ENCODE results near the gene FGFR1OP2.
"Not testable (repeated sequence)": the region's sequence is repeated elsewhere in the genome, so short reads cannot be mapped to it uniquely, and the experiment has no call there.

FGFR1OP2 gene

GRCh38 chr12:26948309-26948708 is 10.0 kb downstream of the FGFR1OP2 start:
- no peak for DNase-seq

GRCh38 chr12:26953447-26953846 is 15.2 kb downstream of the FGFR1OP2 start:
- DNase-seq, result no peak

GRCh38 chr12:26954027-26954426 is 15.8 kb downstream of the FGFR1OP2 start:
- no peak for DNase-seq

DNA sequence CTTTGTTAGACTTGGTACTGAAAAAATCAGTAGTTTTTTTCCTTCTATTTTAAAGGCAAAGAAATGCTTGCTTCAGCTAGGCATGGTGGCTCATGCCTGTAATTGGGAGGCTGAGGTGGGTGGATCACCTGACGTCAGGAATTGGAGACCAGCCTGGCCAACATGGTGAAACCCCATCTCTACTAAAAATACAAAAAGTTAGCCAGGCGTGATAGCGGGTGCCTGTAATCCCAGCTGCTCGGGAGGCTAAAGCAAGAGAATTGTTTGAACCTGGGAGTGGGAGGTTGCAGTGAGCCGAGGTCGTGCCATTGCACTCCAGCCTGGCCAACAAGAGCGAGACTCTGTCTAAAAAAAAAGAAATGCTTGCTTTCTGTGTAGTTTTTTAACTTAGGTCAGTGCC is 23.1 kb downstream of the FGFR1OP2 start:
- DNase-seq, result not testable (repeated sequence)

DNA sequence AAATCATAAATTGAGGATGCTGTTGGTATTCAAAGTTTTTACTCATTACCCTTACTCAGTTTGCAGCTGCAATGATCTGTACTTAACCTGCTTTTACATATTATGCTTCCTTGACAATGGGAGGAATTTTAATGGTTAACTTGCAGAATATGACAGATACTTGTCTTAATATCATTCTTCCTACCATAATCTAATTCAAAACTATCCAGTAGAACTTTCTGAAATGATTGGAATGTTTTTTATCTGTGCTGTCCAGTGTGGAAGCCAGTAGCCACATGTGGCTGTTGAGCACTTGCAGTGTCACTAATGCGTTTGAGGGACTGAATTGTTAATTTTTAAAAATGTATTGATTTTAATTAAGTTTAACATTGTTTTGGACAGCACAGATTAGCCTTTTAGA is 23.5 kb downstream of the FGFR1OP2 start:
- no peak for DNase-seq

DNA sequence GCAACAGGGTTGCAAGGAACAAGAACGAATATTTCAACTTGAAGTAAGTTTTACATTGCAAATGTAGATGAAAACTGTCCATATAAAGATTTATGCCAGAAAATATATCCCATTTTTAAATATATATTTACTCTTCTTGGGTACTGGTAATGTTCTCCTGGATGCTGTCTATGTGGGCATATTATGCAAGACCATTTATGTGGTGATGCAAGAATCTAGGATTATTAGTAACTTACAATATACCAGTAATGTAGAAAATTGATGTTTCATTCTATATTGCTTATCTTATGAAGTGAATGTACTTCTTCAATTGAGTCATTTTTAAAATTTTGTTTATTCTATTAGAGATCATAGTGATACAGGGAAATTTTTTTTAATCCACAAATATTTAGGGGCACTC is 25.1 kb downstream of the FGFR1OP2 start:
- no peak for DNase-seq

GRCh38 chr12:26966842-26967241 is 28.6 kb downstream of the FGFR1OP2 start:
- no peak for DNase-seq

DNA sequence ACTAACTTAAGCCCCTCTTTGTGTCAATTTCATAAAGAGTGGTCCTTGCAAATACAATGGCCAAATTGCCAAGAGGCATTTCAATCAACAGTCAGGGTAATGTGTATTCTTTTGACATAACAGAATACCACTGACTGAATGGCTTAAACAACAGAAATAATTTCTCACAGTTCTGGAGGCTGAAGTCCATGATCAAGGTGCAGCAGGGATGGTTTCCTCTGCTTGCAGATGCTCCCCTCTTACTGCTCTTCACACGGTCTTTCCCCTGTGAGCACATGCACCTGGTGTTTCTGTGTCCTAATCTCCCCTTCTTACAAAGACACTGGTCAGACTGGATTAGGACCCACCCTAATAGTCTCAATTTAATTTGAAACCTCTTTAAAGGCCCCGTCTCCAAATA is 31.9 kb downstream of the FGFR1OP2 start:
- DNase-seq, result no peak

DNA sequence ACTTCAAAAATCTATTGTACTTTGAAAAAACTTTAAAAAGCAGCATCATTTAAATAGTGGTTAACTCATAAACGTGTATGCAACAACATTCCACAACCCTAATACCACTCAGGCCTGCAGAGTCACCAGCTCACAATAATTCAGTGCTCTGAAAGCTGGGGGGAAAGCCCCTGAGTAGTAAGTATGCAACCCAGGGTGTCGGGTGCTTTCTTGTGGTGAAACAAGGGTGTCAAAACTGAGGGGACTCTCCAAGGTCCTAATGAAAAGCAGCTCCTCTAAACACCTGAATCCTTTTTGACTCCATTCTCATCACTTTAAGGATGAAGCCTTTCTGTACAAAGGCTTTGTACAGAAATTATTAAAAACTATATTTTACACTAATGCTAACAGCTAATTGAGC is 33.7 kb downstream of the FGFR1OP2 start:
- no peak for DNase-seq

GRCh38 chr12:26976687-26977086 is 38.4 kb downstream of the FGFR1OP2 start:
- DNase-seq, result no peak

- no peak for DNase-seq
These were observed 40.5 kb downstream of the FGFR1OP2 start for GRCh38 chr12:26978801-26979200.

GRCh38 chr12:26979733-26980132 is 41.5 kb downstream of the FGFR1OP2 start:
- no peak for DNase-seq

DNA sequence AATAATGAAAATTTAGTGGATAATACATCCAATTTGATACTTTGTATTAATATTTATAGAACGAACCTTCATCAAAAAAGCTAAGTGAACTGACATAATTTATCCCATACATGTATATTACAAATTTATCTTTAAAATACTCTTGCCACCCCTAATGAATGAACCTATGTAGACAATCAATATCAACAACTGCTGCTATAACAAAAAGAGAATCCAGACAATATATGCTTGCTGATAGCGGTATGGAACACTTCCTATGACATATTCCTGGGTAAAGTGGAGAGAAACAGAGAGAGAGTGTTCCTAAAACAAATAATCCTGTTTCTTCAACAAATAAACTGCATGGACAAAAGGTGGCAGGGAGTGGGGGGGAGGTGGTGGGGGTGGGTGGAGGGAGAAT is 44.6 kb downstream of the FGFR1OP2 start:
- no peak for DNase-seq

DNA sequence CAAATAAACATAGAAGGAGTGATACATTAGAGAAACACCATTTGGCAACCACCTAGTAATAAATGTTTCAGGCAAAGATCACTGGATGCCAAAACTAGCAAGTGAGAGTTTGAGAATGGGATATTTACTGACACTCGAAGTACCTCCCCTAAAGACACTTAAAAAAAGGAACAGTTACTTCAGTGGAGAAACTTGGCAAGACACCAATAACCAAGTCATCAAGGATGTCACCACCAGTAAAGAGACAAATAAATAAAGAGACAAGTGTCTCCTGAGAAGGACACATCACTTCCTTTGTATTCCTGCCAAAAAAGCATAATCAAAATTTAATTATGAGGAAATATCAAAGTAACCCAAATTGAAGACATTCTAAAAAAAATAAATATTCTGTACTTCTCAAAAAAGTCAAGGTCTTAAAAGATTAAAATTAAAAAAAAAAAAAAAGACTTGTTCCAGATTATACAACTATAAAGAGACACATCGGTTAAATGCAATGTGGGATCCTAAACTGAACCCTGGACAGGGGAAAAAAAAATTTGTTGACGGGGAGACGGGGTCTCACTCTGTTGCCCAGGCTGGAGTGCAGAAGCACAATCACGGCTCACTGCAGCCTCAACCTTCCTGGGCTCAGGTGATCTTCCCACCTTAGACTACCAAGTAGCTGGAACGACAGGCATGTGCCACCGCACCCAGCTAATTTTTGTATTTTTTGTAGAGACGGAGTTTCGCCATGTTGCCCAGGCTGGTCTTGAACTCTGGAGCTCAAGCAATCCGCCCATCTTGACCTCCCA is 49.6 kb downstream of the FGFR1OP2 start:
- no peak for DNase-seq

DNA sequence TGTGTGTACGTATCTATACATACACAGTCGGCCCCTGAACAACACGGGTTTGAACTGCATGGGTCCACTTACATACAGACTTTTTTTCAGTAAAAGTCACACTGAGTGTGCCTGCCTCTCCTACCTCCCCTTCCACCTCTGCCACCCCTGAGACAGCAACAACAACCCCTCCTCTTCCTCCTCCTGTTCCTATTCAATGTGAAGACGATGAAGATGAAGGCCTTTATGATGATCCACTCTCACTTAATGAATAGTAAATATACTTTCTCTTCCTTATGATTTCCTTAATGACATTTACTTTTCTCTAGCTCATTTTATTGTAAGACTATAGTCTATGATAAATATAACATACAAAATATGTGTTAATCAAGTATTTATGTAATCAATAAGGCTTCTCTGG is 50.4 kb downstream of the FGFR1OP2 start:
- no peak for DNase-seq

DNA sequence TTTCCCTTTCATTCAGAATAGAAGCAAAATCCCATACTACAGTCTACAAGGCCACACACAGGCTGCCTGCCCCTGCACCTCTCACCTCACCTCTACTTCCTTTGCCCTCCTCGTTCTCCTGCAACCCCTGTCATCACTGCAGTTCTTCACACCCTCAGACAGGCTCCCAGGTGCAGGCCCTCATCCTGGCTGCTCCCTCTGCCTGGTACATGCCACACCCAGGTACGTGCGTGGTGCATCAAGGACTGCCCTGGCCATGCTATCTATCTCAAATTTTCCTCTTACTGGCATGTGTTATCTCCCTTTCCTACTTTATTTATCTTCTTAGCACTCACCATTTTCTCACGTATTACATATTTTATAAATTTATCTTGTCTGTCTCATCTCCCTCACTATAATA is 51.6 kb downstream of the FGFR1OP2 start:
- no peak for DNase-seq

DNA sequence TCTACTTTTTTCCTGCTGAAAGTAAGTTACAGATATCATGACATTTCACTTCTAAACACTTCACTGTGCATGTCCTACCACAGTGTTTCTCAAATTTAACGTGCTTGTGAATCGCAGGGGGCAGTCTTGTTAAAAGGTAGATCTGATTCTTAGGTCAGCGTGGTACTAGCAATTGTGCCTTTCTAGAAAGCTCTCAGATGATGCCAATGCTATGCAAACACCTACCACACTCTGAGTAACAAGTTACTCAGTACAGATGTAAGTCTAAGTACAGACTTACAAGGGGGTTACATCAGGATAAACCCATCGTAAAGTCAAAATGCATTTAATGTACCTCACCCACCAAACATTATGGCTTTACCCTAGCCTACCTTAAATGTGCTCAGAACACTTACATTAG is 53.6 kb downstream of the FGFR1OP2 start:
- DNase-seq, result no peak

DNA sequence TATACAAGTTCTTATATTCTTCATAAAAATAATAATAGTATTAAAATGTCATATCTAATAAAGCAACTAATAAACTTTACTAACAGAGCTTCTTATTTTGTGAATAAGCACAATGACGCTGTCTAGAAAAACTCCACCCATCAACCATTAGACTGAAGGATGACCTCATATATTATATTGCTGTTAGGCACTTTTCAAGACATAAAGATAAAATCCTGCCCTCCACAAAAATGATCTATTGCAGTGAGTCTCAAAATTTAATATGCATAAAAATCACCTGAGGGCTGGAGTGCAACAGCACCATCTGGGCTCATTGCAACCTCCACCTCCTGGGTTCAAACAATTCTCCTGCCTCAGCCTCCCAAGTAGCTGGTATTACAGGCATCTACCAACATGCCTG is 55.8 kb downstream of the FGFR1OP2 start:
- DNase-seq, result no peak

- DNase-seq, result no peak
These were observed 57.4 kb downstream of the FGFR1OP2 start for GRCh38 chr12:26995706-26996105.

- DNase-seq, result no peak
These were observed 58.7 kb downstream of the FGFR1OP2 start for GRCh38 chr12:26997003-26997402.

- DNase-seq, result no peak
These were observed 62.7 kb downstream of the FGFR1OP2 start for GRCh38 chr12:27000961-27001360.

- DNase-seq, result no peak
These were observed 63.4 kb downstream of the FGFR1OP2 start for GRCh38 chr12:27001663-27002062.

DNA sequence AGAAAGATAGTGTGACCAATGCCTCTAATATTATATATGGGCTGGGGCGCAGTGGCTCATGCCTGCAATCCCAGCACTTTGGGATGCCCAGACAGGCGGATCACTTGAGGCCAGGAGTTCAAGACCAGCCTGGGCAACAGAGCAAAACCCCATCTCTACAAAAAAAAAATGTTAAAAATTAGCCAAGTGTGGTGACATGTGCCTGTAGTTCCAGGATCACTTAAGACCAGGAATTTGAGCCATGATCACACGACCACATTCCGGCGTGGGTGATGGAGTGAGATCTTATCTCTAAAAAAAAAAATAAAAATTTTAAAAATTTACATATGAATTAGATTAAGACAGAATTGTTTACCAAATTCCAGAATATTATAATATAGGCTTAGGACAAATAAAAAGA is 63.9 kb downstream of the FGFR1OP2 start:
- no peak for DNase-seq

DNA sequence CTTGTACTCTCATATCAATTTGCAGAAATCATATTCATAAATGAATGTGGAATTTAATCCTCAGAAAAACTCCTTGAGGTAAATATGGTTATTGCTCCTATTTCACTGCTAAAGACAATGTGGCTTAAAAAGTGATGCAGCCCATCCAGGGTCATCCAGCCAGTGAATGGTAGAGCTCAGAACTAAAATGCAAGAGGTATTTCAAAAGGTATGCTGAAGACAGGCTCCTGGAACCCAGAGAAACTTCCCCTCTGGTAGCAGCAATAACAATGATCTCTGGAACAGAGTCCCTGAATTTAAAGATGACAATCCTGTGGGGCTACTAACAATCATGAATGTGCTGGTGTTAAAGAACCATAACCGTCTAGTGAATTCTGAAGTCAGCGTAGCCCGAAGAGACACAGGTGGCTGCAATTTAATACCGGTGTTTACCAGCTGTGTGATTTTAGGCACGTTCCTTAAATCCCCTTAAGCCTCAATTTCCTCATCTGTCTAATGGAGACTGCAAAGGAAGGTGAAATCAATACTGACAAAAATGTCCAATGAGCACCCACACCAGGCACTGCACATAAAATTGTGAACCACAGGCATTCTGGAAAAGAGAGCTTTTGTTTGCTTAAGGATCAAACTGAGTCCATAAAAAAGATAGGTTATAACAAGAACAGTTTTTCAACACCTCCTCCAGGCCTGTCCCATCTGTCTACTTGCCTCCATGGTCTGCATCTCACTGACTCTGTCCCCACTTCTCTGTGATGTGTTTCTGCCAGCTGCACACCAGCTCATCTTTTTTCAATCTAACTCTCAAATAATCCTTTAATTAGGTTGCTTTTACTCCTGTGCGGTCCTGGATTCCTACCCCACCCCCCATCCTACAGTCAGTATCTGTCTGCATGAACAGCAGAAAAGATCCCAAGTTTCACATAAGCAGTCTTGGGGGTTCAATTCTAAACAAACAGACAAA is 65.4 kb downstream of the FGFR1OP2 start:
- no peak for DNase-seq

All from COR-L47 (cell line).